ENCODE measurements around the gene RAPGEF5. TPM values are rescaled to one million over a fixed set of nuclear protein-coding genes. Genes with fewer than 3 reads are reported as not detected.

Gene RAPGEF5
- total and polyA plus RNA-seq, 10 of the 15 experiments (the other 5 are each of a cell fraction or from before 2014, with no cell fraction given) = 0.38 to 4.0 (median 1.6) TPM; not detected in 1

- CTCF ChIA-PET = interaction anchor here (1.0 to 1.6 kb wide), 5 partner anchors 9 to 214 kb away, joined by 3 read pairs; no protein-coding TSS in a partner anchor
- no peaks in the 10 kb centered on the region for H3K79me2 ChIP-seq (ENCODE audit: control insufficient read depth, insufficient read depth, low read length)
- in situ Hi-C loops (cut with MboI) = no loop called here
- no TSS peak for BruUV-seq (replicated peaks)
- H3K9ac ChIP-seq (ENCODE audit: control insufficient read depth, insufficient read depth, low read length) = no peak overlapping the region
- H3K4me3 ChIP-seq = no peak overlapping the region
- no peak overlapping the region for H3K27ac ChIP-seq (ENCODE audit: control insufficient read depth, insufficient read depth)
- H3K9me3 ChIP-seq (replicated peaks; ENCODE audit: control insufficient read depth, insufficient read depth, low read length) = no peaks in the 10 kb centered on the region
- RAD21 ChIA-PET (ENCODE audit: unreplicated experiment) = interaction anchor here (1.0 to 1.5 kb wide), 2 partner anchors 21 to 123 kb away, joined by 3 to 4 read pairs; no protein-coding TSS in a partner anchor
- H3K4me1 ChIP-seq (ENCODE audit: control insufficient read depth, insufficient read depth, low read length) = no peaks in the 10 kb centered on the region; the same call in 1 of the 2 replicates
- no peaks in the 10 kb centered on the region for H3K36me3 ChIP-seq (ENCODE audit: control insufficient read depth in 2 of 2, insufficient read depth in 2 of 2, low read length in 1 of 2)
- no peak for DNase-seq (ENCODE audit: low read depth, low spot score)
- SMC1A ChIA-PET (ENCODE audit: uncharacterized antibody, unreplicated experiment) = interaction anchor here (0.6 to 1.4 kb wide), 5 partner anchors 9 to 1084 kb away, joined by 3 to 5 read pairs (median 5); no protein-coding TSS in a partner anchor
- no peak overlapping the region for H3K4me2 ChIP-seq (ENCODE audit: control insufficient read depth, insufficient read depth)
- POLR2A ChIA-PET = interaction anchor here (1.8 kb wide), 1 partner anchor 9 kb away, joined by 4 read pairs; no protein-coding TSS in a partner anchor
- no peaks in the 10 kb centered on the region for H3K27me3 ChIP-seq (replicated peaks in 1 of 2; ENCODE audit: control insufficient read depth in 2 of 2, insufficient read depth in 2 of 2, low read length in 1 of 2)
- WGBS (ENCODE audit: insufficient coverage, insufficient replicate concordance, low lambda C conversion rate, missing lambda C conversion rate) = 0% methylated on average over 2 of the region's 2 CpGs
- H4K20me1 ChIP-seq (ENCODE audit: control insufficient read depth, insufficient read depth) = no peaks in the 10 kb centered on the region
- no peak for ATAC-seq
- FAIRE-seq = no peak
- H2AFZ ChIP-seq (ENCODE audit: control insufficient read depth, low read depth, low read length) = no peak overlapping the region
- intact Hi-C loops (cut with micrococcal nuclease; ENCODE audit: unreplicated experiment) = no loop called here
- TF ChIP-seq ZNF207 (IDR thresholded peaks at IDR 0.05; ENCODE audit: borderline replicate concordance) = no peak
- no peak for TF ChIP-seq SIN3A (IDR thresholded peaks at IDR 0.05; ENCODE audit: low read depth, low read length)
- no peak for TF ChIP-seq CEBPB (IDR thresholded peaks at IDR 0.05; ENCODE audit: borderline replicate concordance in 1 of 2, low read depth in 2 of 2, low read length in 2 of 2)
- no peak for TF ChIP-seq CBFB (IDR thresholded peaks at IDR 0.05; ENCODE audit: low read depth)
- no peak for TF ChIP-seq SRF (IDR thresholded peaks at IDR 0.05; ENCODE audit: low read depth in 2 of 2, low read length in 2 of 2)
- no peak for TF ChIP-seq NR2C1 (IDR thresholded peaks at IDR 0.05)
- no peak for TF ChIP-seq JUND (IDR thresholded peaks at IDR 0.05; ENCODE audit: low read depth, low read length)
- TF ChIP-seq CREM (IDR thresholded peaks at IDR 0.05; ENCODE audit: low read depth) = no peak
- TF ChIP-seq TCF12 (IDR thresholded peaks at IDR 0.05; ENCODE audit: low read depth, low read length) = no peak
- TF ChIP-seq CEBPZ (IDR thresholded peaks at IDR 0.05; ENCODE audit: low read depth, low read length) = no peak
- no peak for TF ChIP-seq ZBTB40 (IDR thresholded peaks at IDR 0.05; ENCODE audit: borderline replicate concordance)
- TF ChIP-seq STAT1 (conservative IDR thresholded peaks at IDR 0.05) = no peak
- no peak for TF ChIP-seq ZBTB4 (CRISPR knock-in tag; IDR thresholded peaks at IDR 0.05)
These were observed 33.2 kb downstream of the RAPGEF5 start for GRCh38 chr7:22323714-22324113.

Data from GM12878 (cell line).